PC-3 (cell line): ENCODE measurements around the gene DNAH2. TPM values are rescaled to one million over a fixed set of nuclear protein-coding genes. Genes with fewer than 3 reads are reported as not detected.

Source experiments
- ATAC-seq: fragments of 200-7000 bp; cut with Tn5 transposase; 2 replicates; pipeline ENCODE4 v1.9.1; 2020; ENCODE audit warnings: mild to moderate bottlenecking, moderate library complexity
- BruUV-seq: library from RNA; stranded (reverse); fragments of 400-500 nt; replicated peaks from 2 replicates; lab custom pipeline; 2021; lab: Mats Ljungman, UMichigan
- CTCF ChIA-PET: fragments of 300-600 bp; sonication (Branson Sonifier 250); formaldehyde crosslinking; loops from one replicate; lab custom pipeline; 2022; ENCODE audit warnings: antibody characterized with exemption; lab: Charles Lee
- POLR2A ChIA-PET: fragments of 300-600 bp; sonication (Branson Sonifier 250); formaldehyde crosslinking; loops from one replicate; lab custom pipeline; 2022; ENCODE audit warnings: antibody characterized with exemption; ENCODE audit not compliant: unreplicated experiment; lab: Charles Lee
- DNase-seq: peaks from one replicate; pipeline ENCODE4 v3.0.0-alpha.2; 2015
- H2AFZ ChIP-seq: fragments of 300-600 bp; sonication (generic); 2 replicates; pipeline ENCODE4 v1.6.0; 2016; ENCODE audit warnings: antibody characterized with exemption, low read length
- H3F3A ChIP-seq: fragments of 300-600 bp; sonication (generic); one replicate; pipeline ENCODE4 v1.6.0; 2017; ENCODE audit warnings: antibody characterized with exemption, low read length, control low read depth, mild to moderate bottlenecking; ENCODE audit not compliant: unreplicated experiment
- H3K27ac ChIP-seq: fragments of 300-600 bp; sonication (generic); 2 replicates; pipeline ENCODE4 v1.5.1; 2016; ENCODE audit warnings: mild to moderate bottlenecking, low read length
- H3K27me3 ChIP-seq: fragments of 300-600 bp; sonication (generic); 2 replicates; pipeline ENCODE4 v1.6.1; 2016; ENCODE audit warnings: low read length, mixed read lengths
- H3K36me3 ChIP-seq: fragments of 300-600 bp; sonication (generic); 2 replicates; pipeline ENCODE4 v1.6.1; 2016; ENCODE audit warnings: low read depth, mixed run types, low read length, mixed read lengths
- H3K4me1 ChIP-seq: fragments of 300-600 bp; sonication (generic); 2 replicates; pipeline ENCODE4 v1.5.1; 2016; ENCODE audit warnings: low read length; ENCODE audit not compliant: insufficient read depth
- H3K4me2 ChIP-seq: fragments of 300-600 bp; sonication (generic); 2 replicates; pipeline ENCODE4 v1.6.0; 2016; ENCODE audit warnings: low read length
- H3K4me3 ChIP-seq: fragments of 300-600 bp; sonication (generic); 2 replicates; pipeline ENCODE4 v1.5.1; 2016; ENCODE audit warnings: mild to moderate bottlenecking, low read length, mixed read lengths
- H3K79me2 ChIP-seq: fragments of 300-600 bp; sonication (generic); 2 replicates; pipeline ENCODE4 v1.6.1; 2017; ENCODE audit warnings: low read length, mixed read lengths
- H3K9ac ChIP-seq: fragments of 300-600 bp; sonication (generic); 2 replicates; pipeline ENCODE4 v1.6.0; 2016; ENCODE audit warnings: mild to moderate bottlenecking, low read length
- H3K9me2 ChIP-seq: fragments of 300-600 bp; sonication (generic); replicated peaks from 2 replicates; pipeline ENCODE4 v1.6.1; 2016; ENCODE audit warnings: mixed run types, low read length, mixed read lengths
- H3K9me3 ChIP-seq: fragments of 300-600 bp; sonication (generic); 2 replicates; pipeline ENCODE4 v1.6.1; 2016; ENCODE audit warnings: low read length, mixed read lengths
- H4K20me1 ChIP-seq: fragments of 300-600 bp; sonication (generic); 2 replicates; pipeline ENCODE4 v1.6.1; 2016; ENCODE audit warnings: low read length, mixed read lengths
- CTCF ChIP-seq: fragments of 300-600 bp; sonication (generic); conservative IDR thresholded peaks from 2 replicates; pipeline ENCODE4 v1.5.1; 2017; ENCODE audit warnings: antibody characterized with exemption, low read depth, mild to moderate bottlenecking, low read length
- EZH2 ChIP-seq: fragments of 300-600 bp; sonication (generic); IDR thresholded peaks from one replicate; pipeline ENCODE4 v1.6.1; 2017; ENCODE audit warnings: antibody characterized with exemption, mild to moderate bottlenecking, low read length; ENCODE audit not compliant: unreplicated experiment
- EZH2phosphoT487 ChIP-seq: fragments of 300-600 bp; sonication (generic); IDR thresholded peaks from 2 replicates; pipeline ENCODE4 v1.6.1; 2018; ENCODE audit warnings: mild to moderate bottlenecking, antibody characterized with exemption, low read length, borderline replicate concordance
- intact Hi-C: fragments of 100-400 bp; cut with micrococcal nuclease; formaldehyde crosslinking; loops from 2 replicates; pipeline ENCODE4 v1.9.0; 2023
- total RNA-seq: library from RNA; depleted of rRNA; stranded (reverse); fragments of >200 nt; gene quantifications from 2 replicates; pipeline ENCODE4 v1.2.3, GENCODE V29; 2014

DNAH2 gene
- total RNA-seq, 1 experiment from 2014 or later: 0.62 TPM

GRCh38 chr17:7790150-7790549, 72.6 kb downstream of the DNAH2 start:
- ATAC-seq (no peak), DNase-seq (no peak)
- no peak overlapping the region for H3K4me2 ChIP-seq
- H3K9me2 ChIP-seq: no peaks in the 10 kb centered on the region
- H3F3A ChIP-seq: no peaks in the 10 kb centered on the region
- no peak overlapping the region for H3K27ac ChIP-seq
- ChIA-PET CTCF (no interaction called here), POLR2A (no interaction called here)
- no peak overlapping the region for H2AFZ ChIP-seq
- H3K36me3 ChIP-seq: no peaks in the 10 kb centered on the region
- no TSS peak for BruUV-seq
- H3K4me1 ChIP-seq: no peaks in the 10 kb centered on the region
- no peak overlapping the region for H3K4me3 ChIP-seq
- H3K79me2 ChIP-seq: no peaks in the 10 kb centered on the region
- intact Hi-C loops: no loop called here
- TF ChIP-seq EZH2 (no peak), EZH2phosphoT487 (no peak), CTCF (no peak)
- no peak overlapping the region for H3K9ac ChIP-seq
- no peaks in the 10 kb centered on the region for H4K20me1 ChIP-seq
- no peaks in the 10 kb centered on the region for H3K9me3 ChIP-seq
- no peaks in the 10 kb centered on the region for H3K27me3 ChIP-seq

DNA sequence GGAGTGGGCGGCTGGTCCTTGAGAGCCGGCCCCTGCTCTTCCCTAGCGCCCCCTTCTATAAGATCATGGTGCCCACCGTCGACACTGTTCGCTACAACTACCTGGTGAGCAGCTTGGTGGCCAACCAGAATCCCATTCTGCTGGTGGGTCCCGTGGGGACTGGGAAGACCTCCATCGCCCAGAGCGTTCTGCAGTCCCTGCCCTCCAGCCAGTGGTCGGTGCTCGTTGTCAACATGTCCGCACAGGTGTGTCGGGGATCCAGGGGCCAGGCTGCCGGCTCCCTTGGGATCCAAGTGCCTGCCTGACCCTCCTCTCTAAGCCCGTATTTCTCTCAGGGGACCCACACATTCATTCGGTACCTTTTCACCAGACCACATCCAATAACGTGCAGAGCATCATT, 75.1 kb downstream of the DNAH2 start:
- no peak for DNase-seq
- CTCF ChIA-PET: no interaction called here
- Histone ChIP-seq H2AFZ (no peak overlapping the region), H3K27me3 (no peaks in the 10 kb centered on the region), H3K9me2 (no peaks in the 10 kb centered on the region), H3K4me2 (no peak overlapping the region), H3F3A (no peaks in the 10 kb centered on the region), H3K9ac (no peak overlapping the region), H3K4me3 (no peak overlapping the region), H3K9me3 (no peaks in the 10 kb centered on the region), H4K20me1 (no peaks in the 10 kb centered on the region), H3K4me1 (no peaks in the 10 kb centered on the region), H3K36me3 (no peaks in the 10 kb centered on the region), H3K79me2 (no peaks in the 10 kb centered on the region), H3K27ac (no peak overlapping the region)
- no TSS peak for BruUV-seq
- POLR2A ChIA-PET: no interaction called here
- intact Hi-C loops: no loop called here
- ATAC-seq: no peak
- TF ChIP-seq CTCF: no peak
- no peak for TF ChIP-seq EZH2
- TF ChIP-seq EZH2phosphoT487: no peak

DNA sequence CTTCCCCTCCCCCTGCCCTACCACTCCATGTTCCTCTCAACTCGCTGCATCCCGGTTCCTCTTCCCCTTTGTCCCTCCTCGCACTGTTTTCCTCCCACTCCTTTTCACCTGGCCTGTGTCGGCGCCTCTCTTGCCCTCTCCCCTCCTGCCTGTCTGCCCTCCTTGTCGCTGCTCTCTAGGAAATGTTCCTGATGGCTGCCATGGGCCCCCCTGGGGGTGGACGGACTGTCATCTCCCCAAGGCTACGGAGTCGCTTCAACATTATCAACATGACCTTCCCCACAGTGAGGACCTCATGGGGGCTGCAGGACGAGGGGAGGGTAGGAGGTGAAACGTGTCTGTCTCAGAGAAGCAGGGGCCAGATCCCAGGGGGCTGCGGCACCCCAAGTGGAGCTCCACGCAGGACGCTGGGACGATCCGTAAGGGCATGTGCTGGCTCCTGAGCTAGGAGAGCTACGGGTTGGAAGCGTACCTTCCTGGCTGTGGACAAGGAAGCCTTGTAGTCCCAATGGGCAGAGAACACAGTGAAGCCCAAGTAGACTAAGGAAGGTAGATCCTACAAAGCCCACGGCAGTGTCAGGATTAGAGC, 76.6 kb downstream of the DNAH2 start:
- no peaks in the 10 kb centered on the region for H3K9me2 ChIP-seq
- H3K36me3 ChIP-seq: no peaks in the 10 kb centered on the region
- no peaks in the 10 kb centered on the region for H3F3A ChIP-seq
- H3K4me2 ChIP-seq: no peak overlapping the region
- CTCF ChIA-PET: no interaction called here
- H3K9me3 ChIP-seq: no peaks in the 10 kb centered on the region
- H3K4me3 ChIP-seq: no peak overlapping the region
- H3K27me3 ChIP-seq: no peaks in the 10 kb centered on the region
- ATAC-seq (no peak), DNase-seq (no peak)
- POLR2A ChIA-PET: no interaction called here
- BruUV-seq: no TSS peak
- no peaks in the 10 kb centered on the region for H3K4me1 ChIP-seq
- no peak overlapping the region for H2AFZ ChIP-seq
- intact Hi-C loops: no loop called here
- no peak overlapping the region for H3K9ac ChIP-seq
- no peaks in the 10 kb centered on the region for H3K79me2 ChIP-seq
- H4K20me1 ChIP-seq: no peaks in the 10 kb centered on the region
- H3K27ac ChIP-seq: no peak overlapping the region
- no peak for TF ChIP-seq CTCF
- no peak for TF ChIP-seq EZH2phosphoT487
- no peak for TF ChIP-seq EZH2
